ENCODE data around the gene XDH. TPM values are rescaled to one million over a fixed set of nuclear protein-coding genes. Genes with fewer than 3 reads are reported as not detected.

Gene XDH
- total RNA-seq, 1 donor from 2014 or later, result not detected

DNA sequence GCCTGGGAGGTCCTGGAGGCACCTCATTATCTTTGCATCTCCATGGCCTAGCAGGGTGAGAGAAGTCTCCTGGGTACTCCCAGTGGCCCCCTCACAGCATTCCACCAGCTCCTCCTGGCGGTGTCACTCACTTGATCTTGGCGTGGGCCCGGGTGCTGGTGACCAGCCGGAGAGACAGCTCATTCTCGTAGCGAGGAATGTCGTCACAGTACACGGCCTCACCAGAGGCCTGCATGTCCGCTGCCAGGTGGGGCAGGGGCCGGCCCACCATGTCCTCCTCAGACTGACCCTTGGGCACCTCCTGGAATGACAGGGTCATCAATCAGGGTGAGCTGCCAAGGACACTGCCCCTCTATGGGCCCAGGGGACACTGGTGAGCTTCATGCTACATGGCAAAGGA, 42.4 kb downstream of the XDH start:
- FAIRE-seq (no peak), DNase-seq (ENCODE audit: low spot score in 2 of 2) (no peak)

DNA sequence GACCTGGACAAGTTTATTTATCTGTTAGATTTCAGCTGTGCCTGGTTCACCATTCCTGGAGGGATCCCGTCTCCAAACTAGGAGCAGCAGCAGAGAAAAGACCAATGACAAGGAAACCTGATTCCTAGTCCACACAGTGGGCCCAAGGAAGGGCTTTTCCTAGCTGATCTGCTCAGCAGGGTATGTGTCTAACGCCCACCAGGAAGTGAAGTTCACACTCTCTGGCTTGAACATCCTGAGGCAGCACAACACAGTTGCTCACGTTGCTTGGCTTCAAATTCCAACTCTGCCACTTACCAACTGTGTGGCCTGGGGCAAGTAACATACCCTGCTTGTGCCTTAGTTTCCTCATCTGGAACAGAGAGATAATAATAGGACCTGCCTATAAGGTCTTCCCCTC, 42.9 kb downstream of the XDH start:
- no peak for DNase-seq (ENCODE audit: low spot score in 2 of 2)
- FAIRE-seq, result no peak

- FAIRE-seq, result no peak
These were observed 47.8 kb downstream of the XDH start for GRCh38 chr2:31366733-31367132.

GRCh38 chr2:31365834-31366505, 48.6 kb downstream of the XDH start:
- DNase-seq (ENCODE audit: low spot score in 2 of 2) (no peak), FAIRE-seq (no peak)

More at GRCh38 chr2:31366733-31367132, 47.8 kb downstream of the XDH start:
- DNase-seq (ENCODE audit: low spot score in 2 of 2), result no peak

- no peak for FAIRE-seq
- DNase-seq (ENCODE audit: low spot score in 2 of 2), result no peak
These were observed 49.2 kb downstream of the XDH start for GRCh38 chr2:31365348-31365747.

DNA sequence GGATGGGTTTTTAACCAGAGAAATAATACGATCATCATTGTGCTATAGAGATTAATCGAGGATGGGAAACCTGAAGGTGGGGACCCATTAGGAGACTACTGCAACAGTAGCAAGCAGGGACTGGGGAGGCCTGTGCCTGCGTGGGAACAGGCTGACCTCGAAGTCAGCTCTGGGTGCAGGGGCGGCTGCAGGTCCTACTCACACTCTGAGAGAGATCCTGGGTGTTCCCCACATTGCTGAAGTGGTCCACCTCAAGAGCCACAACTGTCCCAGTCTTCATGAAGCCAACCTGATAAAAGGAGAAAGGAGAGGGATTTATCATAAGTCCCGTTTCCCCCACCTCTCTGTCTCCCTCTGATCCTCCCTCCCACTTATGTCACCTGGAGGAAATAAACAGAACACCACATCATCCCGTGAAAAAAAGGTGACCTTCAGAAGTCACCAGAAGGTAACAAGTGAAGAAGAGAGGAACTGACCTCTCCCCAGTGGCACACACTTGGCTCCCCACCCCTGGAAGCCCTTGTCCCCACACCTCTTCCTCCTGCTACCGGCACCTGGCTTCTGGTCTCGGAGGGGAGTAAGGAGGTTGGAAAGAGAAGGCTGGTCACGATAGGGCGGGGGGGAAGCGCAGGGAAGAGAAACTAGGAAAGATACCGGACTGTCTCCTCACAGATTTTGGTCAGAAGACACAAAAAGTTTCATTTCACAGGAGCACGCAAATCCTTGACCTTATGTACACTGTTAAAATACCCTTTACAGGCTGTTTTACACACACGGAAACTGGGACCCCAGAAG, 50.4 kb downstream of the XDH start:
- FAIRE-seq, result no peak
- DNase-seq (ENCODE audit: low spot score in 2 of 2), result no peak

DNA sequence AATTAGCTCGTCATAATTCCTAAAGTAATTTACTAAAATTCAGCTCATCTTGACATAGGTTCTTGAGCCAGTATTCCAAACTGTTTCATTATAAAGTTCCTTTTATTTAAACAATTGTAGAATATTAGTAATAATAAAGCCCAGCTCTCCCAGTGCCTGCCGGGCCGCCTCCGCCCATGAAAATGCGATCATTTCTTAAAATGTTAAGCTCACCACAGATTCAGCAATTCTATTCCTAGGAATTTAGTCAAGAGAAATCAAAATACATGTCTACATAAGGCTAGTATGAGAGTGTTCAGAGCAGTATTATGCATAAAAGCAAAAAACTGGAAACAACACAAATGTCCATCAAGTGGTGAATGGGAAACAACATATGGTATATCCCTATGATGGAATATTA, 52.0 kb downstream of the XDH start:
- FAIRE-seq (no peak), DNase-seq (ENCODE audit: low spot score in 2 of 2) (no peak)

- FAIRE-seq, result no peak
- no peak for DNase-seq (ENCODE audit: low spot score in 2 of 2)
These were observed 55.3 kb downstream of the XDH start for GRCh38 chr2:31359229-31359628.

GRCh38 chr2:31354837-31355236, 59.7 kb downstream of the XDH start:
- DNase-seq (ENCODE audit: low spot score in 2 of 2) (no peak), FAIRE-seq (no peak)

- no peak for FAIRE-seq
- DNase-seq (ENCODE audit: low spot score in 2 of 2), result no peak
These were observed 61.4 kb downstream of the XDH start for GRCh38 chr2:31353179-31353578.

- DNase-seq (ENCODE audit: low spot score in 2 of 2) (no peak), FAIRE-seq (no peak)
These were observed 64.9 kb downstream of the XDH start for GRCh38 chr2:31349684-31350083.

DNA sequence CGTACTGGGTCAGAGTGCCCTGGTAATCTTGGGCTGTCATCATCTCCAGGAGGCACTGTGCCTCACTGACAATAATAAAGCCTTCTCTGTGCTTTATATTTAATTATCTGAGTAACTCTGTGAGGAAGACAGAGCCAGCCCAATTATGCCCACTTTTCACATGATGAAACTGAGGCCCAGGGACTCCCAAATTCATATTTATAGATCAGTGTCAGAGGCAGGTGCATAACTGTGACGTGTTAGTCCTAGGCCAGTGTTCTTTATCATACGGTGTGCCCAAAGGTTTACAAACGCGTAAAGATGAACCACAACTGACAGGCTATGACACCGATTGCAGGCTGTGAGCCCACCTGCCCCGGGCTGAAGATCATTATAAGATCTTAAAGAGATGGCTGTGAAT, 65.4 kb downstream of the XDH start:
- DNase-seq (ENCODE audit: low spot score in 2 of 2) (no peak), FAIRE-seq (no peak)

GRCh38 chr2:31348618-31349017, 65.9 kb downstream of the XDH start:
- DNase-seq (ENCODE audit: low spot score in 2 of 2), result no peak
- no peak for FAIRE-seq

GRCh38 chr2:31347750-31348149, 66.8 kb downstream of the XDH start:
- DNase-seq (ENCODE audit: low spot score in 2 of 2) (no peak), FAIRE-seq (no peak)

DNA sequence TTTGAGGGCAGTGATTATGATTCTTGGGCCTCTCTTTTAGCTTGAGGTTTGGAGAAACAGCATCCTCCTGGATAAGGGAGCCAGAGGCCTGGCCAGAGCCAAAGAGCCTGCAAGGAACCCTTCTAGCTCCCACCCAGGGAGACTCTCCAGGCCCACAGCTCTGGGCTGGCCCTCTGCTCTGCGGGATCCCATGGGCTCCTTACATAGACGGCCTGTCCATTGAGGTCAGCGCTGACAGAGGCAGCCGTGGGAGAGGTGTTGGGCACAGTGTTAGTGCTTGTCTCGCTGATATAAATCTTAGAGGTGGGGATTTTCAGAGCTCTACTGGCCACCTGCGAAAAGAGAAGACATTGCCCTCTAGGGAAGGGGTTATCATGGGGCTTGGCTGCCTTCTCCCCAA, 67.2 kb downstream of the XDH start:
- no peak for FAIRE-seq
- DNase-seq (ENCODE audit: low spot score in 2 of 2), result no peak

GRCh38 chr2:31344447-31344846, 70.1 kb downstream of the XDH start:
- FAIRE-seq (no peak), DNase-seq (ENCODE audit: low spot score in 2 of 2) (no peak)

DNA sequence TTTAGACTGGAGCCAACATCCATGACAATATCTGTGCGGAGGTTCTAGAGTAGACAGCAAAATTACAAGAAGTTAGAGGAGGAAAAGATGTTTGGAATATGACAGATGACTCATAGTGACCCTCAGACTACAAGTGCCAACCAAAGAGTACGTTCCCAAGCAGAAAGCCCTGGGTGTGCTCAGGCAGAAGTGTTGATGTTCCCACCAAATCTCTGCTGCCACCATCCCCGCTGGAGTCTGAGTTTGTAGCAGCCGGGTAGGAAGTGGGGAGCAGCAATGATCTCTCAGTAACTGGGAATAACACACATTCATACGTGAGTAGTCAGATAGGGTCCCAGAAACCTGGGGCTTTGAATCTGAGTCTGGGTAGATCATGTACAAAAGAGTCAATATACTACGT, 73.2 kb downstream of the XDH start:
- no peak for DNase-seq (ENCODE audit: low spot score in 2 of 2)
- FAIRE-seq, result no peak

DNA sequence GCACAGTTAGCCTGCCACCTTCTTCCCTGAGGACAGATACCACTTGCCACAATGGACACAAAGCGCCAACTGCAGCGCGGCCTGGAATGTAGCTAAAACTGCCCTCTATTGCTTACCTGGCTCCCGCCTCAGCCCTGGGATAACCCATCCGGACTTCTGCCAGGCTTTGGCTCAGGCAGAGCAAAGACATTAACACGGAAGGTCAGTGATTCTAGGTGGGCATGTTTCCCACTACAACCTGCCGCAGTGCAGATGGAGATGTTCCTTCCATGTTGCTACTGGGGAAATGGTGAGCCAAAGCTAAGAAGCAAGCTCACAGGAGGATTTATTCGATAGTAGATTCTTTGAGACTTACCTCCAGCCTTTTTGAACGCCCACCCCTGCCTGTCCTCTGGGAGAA, 74.8 kb downstream of the XDH start:
- DNase-seq (ENCODE audit: low spot score in 2 of 2) (no peak), FAIRE-seq (no peak)

DNA sequence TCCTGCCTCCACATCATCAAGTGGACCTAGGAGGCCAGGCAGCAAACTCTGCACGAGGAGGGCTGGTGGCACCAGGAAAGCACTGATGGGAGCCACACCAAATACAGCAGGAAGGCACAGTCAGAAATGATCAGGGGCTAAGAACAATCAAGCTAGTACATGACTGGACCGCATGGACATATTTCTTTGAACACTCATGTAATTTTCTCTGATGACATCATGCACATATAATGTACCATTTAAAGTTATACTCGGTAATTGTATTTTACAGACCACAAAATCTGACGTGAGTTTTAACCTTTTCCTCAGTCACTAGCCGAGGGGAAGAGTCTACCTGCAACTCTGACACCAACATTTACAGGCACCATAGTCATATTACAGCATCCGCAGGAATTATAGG, 76.7 kb downstream of the XDH start:
- no peak for FAIRE-seq
- no peak for DNase-seq (ENCODE audit: low spot score in 2 of 2)

- no peak for DNase-seq (ENCODE audit: low spot score in 2 of 2)
- FAIRE-seq, result no peak
These were observed 77.3 kb downstream of the XDH start for GRCh38 chr2:31337197-31337596.

DNA sequence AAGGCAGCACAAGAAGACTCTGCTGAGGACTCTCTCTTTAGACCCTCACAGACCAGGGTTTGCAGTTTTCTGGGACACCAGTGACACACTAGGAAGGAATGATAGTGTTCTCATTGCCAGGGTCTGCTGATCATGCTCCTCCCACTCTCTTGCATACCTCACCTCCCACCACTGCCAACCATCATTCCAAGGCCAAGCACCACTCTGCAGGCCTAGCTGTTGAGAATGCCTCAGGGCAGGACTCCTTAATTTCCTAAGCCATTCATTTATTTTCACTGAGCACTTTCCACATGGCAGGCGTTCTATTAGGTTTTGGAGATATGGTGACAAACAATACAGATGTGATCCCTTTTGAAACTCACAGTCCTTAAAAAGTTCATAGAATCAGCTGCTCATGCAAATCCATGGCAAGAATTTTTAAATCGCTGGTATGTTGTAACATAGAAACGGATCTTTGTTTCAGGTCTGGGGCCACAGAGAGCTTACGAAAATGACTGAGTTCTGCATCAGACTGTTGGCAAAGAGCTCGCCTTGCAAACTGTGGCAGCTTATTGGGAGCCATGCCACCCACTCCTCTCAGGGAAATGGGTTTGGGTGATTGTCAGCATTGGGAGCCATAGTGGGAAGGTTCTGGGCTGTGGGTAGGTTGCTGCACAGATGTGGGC, 78.5 kb downstream of the XDH start:
- no peak for DNase-seq (ENCODE audit: low spot score in 2 of 2)
- FAIRE-seq, result no peak
